Activated T-cell treated with anti-CD3 and anti-CD28 coated beads, Interleukin-2, amount 50 U/mL, for 72 hours (primary cell): ENCODE data around the gene ANKS1A. TPM values are rescaled to one million over a fixed set of nuclear protein-coding genes. Genes with fewer than 3 reads are reported as not detected.

Experiments
- ATAC-seq, 2 donors: fragments of 150-1000 bp; cut with Tn5 transposase; replicated peaks in 1 of 2; 2 replicates each; pipeline ENCODE4 v1.10.0; 2021; ENCODE audit warnings: moderate library complexity in 2 of 2, mild to moderate bottlenecking in 1 of 2
- DNase-seq, 2 donors: peaks; one replicate each; pipeline ENCODE4 v3.0.0; 2021 to 2022; ENCODE audit warnings: mixed read lengths in 1 of 2
- H3K27ac Mint-ChIP-seq: one replicate; pipeline ENCODE4 v1.8.0; 2022; ENCODE audit warnings: mild to moderate bottlenecking, moderate library complexity, mixed read lengths
- H3K27me3 Mint-ChIP-seq: one replicate; pipeline ENCODE4 v1.8.0; 2022; ENCODE audit warnings: low read depth, mixed read lengths
- H3K36me3 Mint-ChIP-seq, 2 donors: one replicate each; pipeline ENCODE4 v1.8.0; 2022; ENCODE audit warnings: mixed read lengths in 2 of 2, mild to moderate bottlenecking in 1 of 2; ENCODE audit not compliant: insufficient read depth in 2 of 2
- H3K4me1 Mint-ChIP-seq: one replicate; pipeline ENCODE4 v1.8.0; 2022; ENCODE audit warnings: low read depth, mixed read lengths
- H3K4me3 Mint-ChIP-seq, 2 donors: one replicate each; pipeline ENCODE4 v1.8.0; 2022; ENCODE audit warnings: mild to moderate bottlenecking in 2 of 2, mixed read lengths in 2 of 2, moderate library complexity in 2 of 2
- H3K9me3 Mint-ChIP-seq, 2 donors: one replicate each; pipeline ENCODE4 v1.8.0; 2022; ENCODE audit warnings: mixed read lengths in 2 of 2
- total RNA-seq, 2 donors: library from RNA; stranded (reverse); gene quantifications; one replicate each; pipeline ENCODE4 v1.2.3, GENCODE V29; 2022

ANKS1A gene
- total RNA-seq, 2 donors from 2014 or later = 9.2 to 9.6 TPM

GRCh38 chr6:35051396-35051795 is 162.3 kb downstream of the ANKS1A start:
- H3K9me3 Mint-ChIP-seq = no peaks in the 10 kb centered on the region
- no peaks in the 10 kb centered on the region for H3K36me3 Mint-ChIP-seq
- DNase-seq (no peak), ATAC-seq (no peak)
- H3K4me3 Mint-ChIP-seq = no peak overlapping the region
- peaks cover 13% of the 10 kb centered on the region for H3K4me1 Mint-ChIP-seq
- H3K27ac Mint-ChIP-seq = no peak overlapping the region
- H3K27me3 Mint-ChIP-seq = no peaks in the 10 kb centered on the region

- DNase-seq (no peak), ATAC-seq (no peak)
- Mint-ChIP-seq H3K27ac (no peak overlapping the region), H3K36me3 (no peaks in the 10 kb centered on the region), H3K9me3 (no peaks in the 10 kb centered on the region), H3K4me1 (peaks cover 11% of the 10 kb centered on the region), H3K4me3 (no peak overlapping the region), H3K27me3 (no peaks in the 10 kb centered on the region)
Measured at GRCh38 chr6:35051997-35052583, 163.0 kb downstream of the ANKS1A start.

GRCh38 chr6:35052694-35053565 is 163.9 kb downstream of the ANKS1A start:
- no peaks in the 10 kb centered on the region for H3K9me3 Mint-ChIP-seq
- H3K4me3 Mint-ChIP-seq = no peak overlapping the region
- DNase-seq (no peak), ATAC-seq (no peak)
- peaks cover 4% of the 10 kb centered on the region for H3K4me1 Mint-ChIP-seq
- H3K27me3 Mint-ChIP-seq = no peaks in the 10 kb centered on the region
- no peaks in the 10 kb centered on the region for H3K36me3 Mint-ChIP-seq
- no peak overlapping the region for H3K27ac Mint-ChIP-seq

- Mint-ChIP-seq H3K27me3 (no peaks in the 10 kb centered on the region), H3K36me3 (no peaks in the 10 kb centered on the region), H3K9me3 (no peaks in the 10 kb centered on the region), H3K4me3 (no peak overlapping the region), H3K4me1 (peaks cover 9% of the 10 kb centered on the region), H3K27ac (no peak overlapping the region)
- DNase-seq (no peak), ATAC-seq (no peak)
Measured at GRCh38 chr6:35053701-35054100, 164.6 kb downstream of the ANKS1A start.

GRCh38 chr6:35054106-35054742 is 165.2 kb downstream of the ANKS1A start:
- H3K27ac Mint-ChIP-seq = no peak overlapping the region
- no peak overlapping the region for H3K4me3 Mint-ChIP-seq

GRCh38 chr6:35054743-35055130 is 165.7 kb downstream of the ANKS1A start:
- no peak overlapping the region for H3K4me3 Mint-ChIP-seq
- no peak overlapping the region for H3K27ac Mint-ChIP-seq
- H3K36me3 Mint-ChIP-seq = no peaks in the 10 kb centered on the region
- DNase-seq = no peak
- no peaks in the 10 kb centered on the region for H3K9me3 Mint-ChIP-seq
- ATAC-seq = no peak
- H3K4me1 Mint-ChIP-seq = peaks cover 13% of the 10 kb centered on the region
- no peaks in the 10 kb centered on the region for H3K27me3 Mint-ChIP-seq

More at GRCh38 chr6:35054106-35054742, 165.2 kb downstream of the ANKS1A start:
- Mint-ChIP-seq H3K36me3 (no peaks in the 10 kb centered on the region), H3K4me1 (peaks cover 13% of the 10 kb centered on the region), H3K27me3 (no peaks in the 10 kb centered on the region), H3K9me3 (no peaks in the 10 kb centered on the region)
- no peak for DNase-seq
- no peak for ATAC-seq

GRCh38 chr6:35055891-35056290 is 166.8 kb downstream of the ANKS1A start:
- Mint-ChIP-seq H3K4me3 (no peak overlapping the region), H3K9me3 (no peaks in the 10 kb centered on the region), H3K27ac (no peak overlapping the region), H3K27me3 (no peaks in the 10 kb centered on the region), H3K36me3 (no peaks in the 10 kb centered on the region), H3K4me1 (peaks cover 13% of the 10 kb centered on the region)
- DNase-seq (no peak), ATAC-seq (no peak)

GRCh38 chr6:35056952-35057351 is 167.9 kb downstream of the ANKS1A start:
- DNase-seq (no peak), ATAC-seq (no peak)
- H3K27ac Mint-ChIP-seq = no peak overlapping the region
- H3K4me3 Mint-ChIP-seq = no peak overlapping the region
- H3K27me3 Mint-ChIP-seq = no peaks in the 10 kb centered on the region
- H3K4me1 Mint-ChIP-seq = peaks cover 13% of the 10 kb centered on the region
- H3K9me3 Mint-ChIP-seq = no peaks in the 10 kb centered on the region
- no peaks in the 10 kb centered on the region for H3K36me3 Mint-ChIP-seq

- no peak overlapping the region for H3K27ac Mint-ChIP-seq
- ATAC-seq = no peak
- H3K9me3 Mint-ChIP-seq = no peaks in the 10 kb centered on the region
Measured at GRCh38 chr6:35057449-35058357, 168.6 kb downstream of the ANKS1A start.

GRCh38 chr6:35058358-35058675 is 169.3 kb downstream of the ANKS1A start:
- no peak overlapping the region for H3K4me3 Mint-ChIP-seq
- ATAC-seq (no peak), DNase-seq (no peak)
- no peak overlapping the region for H3K27ac Mint-ChIP-seq
- no peaks in the 10 kb centered on the region for H3K9me3 Mint-ChIP-seq
- H3K4me1 Mint-ChIP-seq = peaks cover 13% of the 10 kb centered on the region
- no peaks in the 10 kb centered on the region for H3K27me3 Mint-ChIP-seq
- H3K36me3 Mint-ChIP-seq = no peaks in the 10 kb centered on the region

More at GRCh38 chr6:35057449-35058357, 168.6 kb downstream of the ANKS1A start:
- Mint-ChIP-seq H3K27me3 (no peaks in the 10 kb centered on the region), H3K4me3 (no peak overlapping the region), H3K4me1 (peaks cover 13% of the 10 kb centered on the region), H3K36me3 (no peaks in the 10 kb centered on the region)
- no peak for DNase-seq

GRCh38 chr6:35058865-35059522 is 169.9 kb downstream of the ANKS1A start:
- ATAC-seq = no peak

GRCh38 chr6:35059596-35060345 is 170.7 kb downstream of the ANKS1A start:
- Mint-ChIP-seq H3K27ac (no peak overlapping the region), H3K4me3 (no peak overlapping the region), H3K9me3 (no peaks in the 10 kb centered on the region), H3K27me3 (no peaks in the 10 kb centered on the region), H3K36me3 (no peaks in the 10 kb centered on the region), H3K4me1 (peaks cover 13% of the 10 kb centered on the region)
- no peak for DNase-seq
- no peak for ATAC-seq

More at GRCh38 chr6:35058865-35059522, 169.9 kb downstream of the ANKS1A start:
- H3K27me3 Mint-ChIP-seq = no peaks in the 10 kb centered on the region
- H3K27ac Mint-ChIP-seq = no peak overlapping the region
- no peaks in the 10 kb centered on the region for H3K36me3 Mint-ChIP-seq
- no peaks in the 10 kb centered on the region for H3K9me3 Mint-ChIP-seq
- peaks cover 13% of the 10 kb centered on the region for H3K4me1 Mint-ChIP-seq
- DNase-seq = no peak
- no peak overlapping the region for H3K4me3 Mint-ChIP-seq
